Activated T-helper 1 cell treated with anti-CD3 and anti-CD28 coated beads, Interleukin-12 subunit alpha, Interleukin-12 subunit beta, Interleukin-2, Interleukin-4 antibody, amounts not matched to agents 30 ng/mL and 10 ng/mL and 1 ng/mL, durations not matched to agents 14 hours and 24 hours and 36 hours (primary cell): ENCODE measurements around the gene SBDS. TPM values are rescaled to one million over a fixed set of nuclear protein-coding genes. Genes with fewer than 3 reads are reported as not detected.
"Not testable (repeated sequence)": the region's sequence is repeated elsewhere in the genome, so short reads cannot be mapped to it uniquely, and the experiment has no call there.

Experiments
- DNase-seq: peaks from one replicate; pipeline ENCODE4 v3.0.0; 2021; ENCODE audit warnings: low spot score
- H3K27ac Mint-ChIP-seq: one replicate; pipeline ENCODE4 v1.8.0; 2021; ENCODE audit warnings: mild to moderate bottlenecking, mixed read lengths
- H3K27me3 Mint-ChIP-seq: one replicate; pipeline ENCODE4 v1.8.0; 2022; ENCODE audit warnings: mild to moderate bottlenecking, moderate library complexity, mixed read lengths; ENCODE audit not compliant: insufficient read depth
- H3K36me3 Mint-ChIP-seq: one replicate; pipeline ENCODE4 v1.8.0; 2021; ENCODE audit warnings: low read depth, mixed read lengths
- H3K4me1 Mint-ChIP-seq: one replicate; pipeline ENCODE4 v1.8.0; 2021; ENCODE audit warnings: low read depth, mixed read lengths
- H3K4me3 Mint-ChIP-seq: one replicate; pipeline ENCODE4 v1.8.0; 2021; ENCODE audit warnings: mild to moderate bottlenecking, moderate library complexity, mixed read lengths
- H3K9me3 Mint-ChIP-seq: one replicate; pipeline ENCODE4 v1.8.0; 2021; ENCODE audit warnings: mixed read lengths
- intact Hi-C: fragments of 100-400 bp; cut with micrococcal nuclease; formaldehyde crosslinking; loops from one replicate; pipeline ENCODE4 v1.15.1; 2024
- total RNA-seq: library from RNA; stranded (reverse); gene quantifications from 2 replicates; pipeline ENCODE4 v1.2.3, GENCODE V29; 2022

The SBDS gene
- total RNA-seq, 1 donor from 2014 or later = 68.5 TPM

DNA sequence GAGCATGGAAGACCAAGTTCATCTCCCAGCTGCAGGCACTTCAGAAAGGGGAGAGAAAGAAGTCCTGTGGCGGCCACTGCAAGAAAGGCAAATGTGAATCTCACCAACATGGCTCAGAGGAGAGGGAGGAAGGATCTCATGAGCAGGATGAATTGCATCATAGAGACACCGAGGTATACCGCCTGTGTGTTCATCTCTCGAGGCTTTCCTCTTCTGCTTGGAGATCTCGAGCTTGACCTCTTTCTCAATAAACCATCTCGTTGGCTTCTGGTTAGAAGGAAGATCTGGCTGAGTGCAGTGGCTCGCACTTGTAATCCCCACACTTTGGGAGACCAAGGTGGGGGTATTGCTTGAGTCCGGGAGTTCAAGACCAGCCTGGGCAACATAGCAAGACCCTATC lies 22.6 kb upstream of the SBDS start:
- H3K4me3 Mint-ChIP-seq, DNase-seq, H3K9me3 Mint-ChIP-seq, H3K27ac Mint-ChIP-seq, H3K27me3 Mint-ChIP-seq, intact Hi-C loops, H3K4me1 Mint-ChIP-seq: not testable (repeated sequence)
- peaks cover 37% of the 10 kb centered on the region for H3K36me3 Mint-ChIP-seq

DNA sequence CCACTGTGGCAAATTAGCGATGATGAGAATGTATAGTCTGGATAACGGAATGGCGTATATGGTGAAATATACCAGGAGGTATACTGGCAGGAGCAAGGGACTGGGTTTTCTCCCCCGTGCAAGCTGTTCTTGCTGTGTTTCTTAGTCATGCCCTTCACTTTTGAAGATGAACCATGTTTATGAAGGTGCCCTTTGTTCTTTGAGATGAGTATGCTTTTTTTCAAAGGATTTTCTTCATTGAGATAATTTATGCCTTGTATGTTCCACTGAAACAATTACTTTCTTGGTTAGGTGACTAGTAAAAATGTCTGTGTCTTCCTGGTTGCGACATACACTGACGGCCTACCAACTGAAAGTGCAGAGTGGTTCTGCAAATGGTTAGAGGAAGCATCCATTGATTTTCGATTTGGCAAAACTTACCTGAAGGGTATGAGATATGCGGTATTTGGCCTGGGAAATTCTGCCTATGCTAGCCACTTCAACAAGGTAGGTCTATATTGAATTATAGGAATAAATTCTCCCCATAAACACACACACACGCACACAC lies 18.8 kb upstream of the SBDS start:
- peaks cover 31% of the 10 kb centered on the region for H3K36me3 Mint-ChIP-seq
- intact Hi-C loops, H3K4me3 Mint-ChIP-seq, H3K27ac Mint-ChIP-seq, DNase-seq, H3K9me3 Mint-ChIP-seq, H3K27me3 Mint-ChIP-seq, H3K4me1 Mint-ChIP-seq: not testable (repeated sequence)

DNA sequence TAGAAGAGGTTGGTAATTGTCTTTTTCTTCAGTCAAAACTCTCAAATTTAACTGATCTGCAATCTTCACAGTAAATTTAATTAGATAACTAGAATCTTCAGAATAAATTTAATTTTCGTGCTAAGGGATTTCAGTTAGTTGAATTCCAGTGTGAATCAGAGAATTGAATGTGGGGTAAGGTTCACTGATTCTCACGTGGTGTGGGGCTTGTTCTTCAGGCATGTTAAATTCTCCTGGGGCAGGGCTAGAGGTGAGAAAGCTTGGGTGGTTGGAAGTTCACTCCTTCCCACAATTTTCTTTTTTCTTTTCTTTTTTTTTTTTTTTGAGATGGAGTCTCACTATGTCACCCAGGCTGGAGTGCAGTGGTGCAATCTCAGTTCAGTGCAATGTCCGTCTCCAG lies 14.3 kb upstream of the SBDS start:
- H3K27ac Mint-ChIP-seq, H3K4me3 Mint-ChIP-seq, H3K9me3 Mint-ChIP-seq, H3K27me3 Mint-ChIP-seq, DNase-seq, intact Hi-C loops, H3K4me1 Mint-ChIP-seq: not testable (repeated sequence)
- peaks cover 34% of the 10 kb centered on the region for H3K36me3 Mint-ChIP-seq

DNA sequence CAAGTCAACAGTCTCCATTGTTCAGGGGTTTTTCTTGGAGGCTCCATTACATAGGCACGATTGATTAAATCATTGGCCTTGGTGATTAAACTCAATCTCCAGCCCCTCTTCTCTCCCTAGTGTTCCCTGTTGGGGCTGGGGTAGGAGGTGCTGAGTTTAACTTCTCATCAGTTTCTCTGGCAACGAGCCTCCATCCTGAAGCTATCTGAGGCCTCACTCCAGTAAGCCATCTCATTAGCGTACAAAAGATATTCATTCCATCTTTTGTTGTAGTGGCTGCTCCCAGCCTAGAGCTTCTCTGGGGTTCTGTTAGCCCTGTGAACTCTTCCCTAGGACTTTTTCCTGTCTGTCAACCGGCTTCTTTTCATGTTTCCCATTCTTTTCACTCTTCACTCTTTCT lies 12.9 kb upstream of the SBDS start:
- no peak overlapping the region for H3K4me3 Mint-ChIP-seq
- H3K27me3 Mint-ChIP-seq = no peaks in the 10 kb centered on the region
- H3K9me3 Mint-ChIP-seq = no peaks in the 10 kb centered on the region
- peaks cover 30% of the 10 kb centered on the region for H3K36me3 Mint-ChIP-seq
- H3K4me1 Mint-ChIP-seq = no peaks in the 10 kb centered on the region
- H3K27ac Mint-ChIP-seq = no peak overlapping the region
- no peak for DNase-seq
- intact Hi-C loops = no loop called here

DNA sequence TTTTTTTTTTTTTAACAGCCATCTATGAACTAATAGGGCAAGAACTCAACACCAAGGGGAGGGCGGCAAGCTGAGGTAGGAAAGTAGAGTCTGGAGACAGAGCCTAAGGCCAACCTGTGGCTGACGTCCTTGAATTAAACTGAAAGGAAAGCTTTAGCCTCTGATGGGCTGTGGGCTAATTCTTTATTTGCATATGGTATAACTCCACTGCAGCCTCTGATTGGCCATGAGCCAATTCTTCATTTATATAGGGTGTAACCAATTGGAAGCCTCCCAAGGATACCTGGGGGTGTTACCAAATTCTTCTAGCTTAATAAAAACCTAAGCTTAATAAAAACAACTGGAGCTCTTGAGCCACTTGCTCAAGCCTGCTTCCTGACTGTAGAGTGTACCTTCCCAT lies 11.6 kb upstream of the SBDS start:
- Mint-ChIP-seq H3K27ac (no peak overlapping the region), H3K4me1 (no peaks in the 10 kb centered on the region), H3K36me3 (peaks cover 33% of the 10 kb centered on the region), H3K9me3 (no peaks in the 10 kb centered on the region), H3K4me3 (no peak overlapping the region), H3K27me3 (no peaks in the 10 kb centered on the region)
- intact Hi-C loops = no loop called here
- no peak for DNase-seq

DNA sequence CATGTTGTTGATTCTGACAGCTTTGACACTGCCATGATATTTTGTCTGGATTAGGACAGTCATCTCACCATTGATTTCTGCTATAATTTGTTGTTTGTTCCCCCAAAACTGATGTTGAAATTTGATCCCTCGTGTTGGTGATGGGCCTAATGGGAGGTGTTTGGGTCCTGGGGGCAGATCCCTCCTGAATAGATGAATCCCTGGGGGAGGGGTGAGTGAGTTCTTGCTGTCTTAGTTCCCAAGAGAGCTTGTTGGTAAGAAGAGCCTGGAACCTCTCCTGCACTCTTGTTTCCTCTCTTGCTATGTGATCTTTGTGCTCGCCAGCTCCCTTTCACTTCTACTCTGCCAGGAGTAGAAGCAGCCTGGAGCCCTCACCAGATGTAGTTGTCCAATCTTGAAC lies 8.8 kb upstream of the SBDS start:
- H3K27me3 Mint-ChIP-seq, H3K4me1 Mint-ChIP-seq, H3K9me3 Mint-ChIP-seq, H3K27ac Mint-ChIP-seq, H3K4me3 Mint-ChIP-seq, intact Hi-C loops, DNase-seq: not testable (repeated sequence)
- H3K36me3 Mint-ChIP-seq = peaks cover 37% of the 10 kb centered on the region

DNA sequence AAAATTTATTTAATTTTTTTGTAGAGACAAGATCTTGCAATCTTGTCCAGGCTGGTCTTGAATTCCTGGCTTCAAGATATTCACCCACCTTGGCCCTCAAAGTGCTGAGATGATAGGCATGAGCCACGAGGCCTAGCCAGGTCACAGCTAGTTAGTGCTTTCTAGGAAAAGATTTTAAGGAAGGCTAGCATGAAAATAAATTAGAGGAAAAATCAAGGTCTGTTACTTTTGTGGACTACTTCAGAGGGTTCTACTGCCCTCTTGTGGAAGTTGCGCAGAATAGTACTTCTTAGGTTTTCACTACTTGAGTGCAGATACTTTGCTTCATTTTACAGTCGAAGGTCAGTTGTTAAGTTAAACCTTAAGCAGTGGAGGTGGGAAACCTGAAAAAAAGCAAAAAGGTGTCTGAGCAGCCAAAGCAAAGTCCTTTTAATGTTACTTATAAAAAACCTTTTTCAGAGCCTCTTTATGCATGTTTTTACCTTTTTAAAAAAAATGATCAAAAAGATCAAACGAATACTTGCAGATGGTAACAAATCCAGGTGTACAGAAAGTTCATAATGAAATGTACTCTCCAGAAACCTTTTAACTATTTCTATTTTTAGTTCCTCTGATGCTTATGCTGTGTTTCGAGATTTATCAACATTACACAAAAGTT lies 5.3 kb upstream of the SBDS start:
- Mint-ChIP-seq H3K4me1 (peaks cover 10% of the 10 kb centered on the region), H3K36me3 (peaks cover 19% of the 10 kb centered on the region)
- DNase-seq, intact Hi-C loops, H3K9me3 Mint-ChIP-seq, H3K27ac Mint-ChIP-seq, H3K27me3 Mint-ChIP-seq, H3K4me3 Mint-ChIP-seq: not testable (repeated sequence)

DNA sequence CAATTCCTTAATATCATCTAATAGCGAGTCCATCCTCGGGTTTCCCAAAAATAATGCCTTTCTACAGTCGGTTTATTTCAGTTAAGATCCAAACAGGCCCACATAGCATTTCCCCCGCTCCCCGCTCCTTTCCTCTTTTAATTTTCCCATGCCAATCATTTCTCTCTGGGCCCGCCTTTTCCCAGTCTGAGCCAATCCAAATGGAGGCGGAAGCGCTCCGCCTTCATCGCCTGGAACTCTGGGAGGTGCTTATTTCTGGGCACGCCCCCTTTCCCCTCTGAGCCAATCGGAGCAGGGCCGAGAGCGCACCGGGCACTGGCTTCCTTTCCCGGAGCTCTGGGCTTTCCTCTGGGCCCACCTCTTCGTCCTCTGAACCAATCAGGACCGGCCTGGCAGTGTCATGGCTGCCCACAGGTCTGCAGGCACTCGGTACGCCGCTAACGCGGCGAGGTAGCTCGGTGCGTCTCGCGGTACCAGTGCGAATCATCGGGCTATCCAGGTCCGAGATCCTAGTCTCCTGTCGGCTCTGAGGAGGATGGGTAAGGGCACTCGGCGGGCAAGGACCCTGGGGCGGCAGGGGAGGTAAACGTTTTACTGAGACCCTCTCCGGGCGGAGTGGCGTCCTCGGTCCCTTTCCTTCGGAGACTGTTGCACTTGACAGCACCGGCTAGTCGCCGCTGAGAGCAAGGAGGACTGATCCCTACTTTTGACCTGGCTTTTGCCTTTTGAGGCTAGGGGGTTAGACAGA lies 1.2 kb upstream of the SBDS start, which contains the start of gene TYW1:
TYW1 (plus strand) TSS at position 390 of the 748 bp plus-strand sequence; CDS start at position 536, 146 bp downstream.
- peak within 1 kb of the TSS; percentile 100 for H3K27ac Mint-ChIP-seq
- DNase-seq = peak; percentile 98
- peaks cover 30% of the 10 kb centered on the region for H3K4me1 Mint-ChIP-seq
- intact Hi-C loops = loop anchor here (1.0 to 10.0 kb wide), 8 partner anchors 152 to 1992 kb away; partner anchors contain the start of genes CRCP, ERV3-1, GUSB and KCTD7
- H3K36me3 Mint-ChIP-seq = peaks cover 26% of the 10 kb centered on the region
- H3K9me3 Mint-ChIP-seq, H3K27me3 Mint-ChIP-seq: not testable (repeated sequence)
- peak within 1 kb of the TSS; percentile 100 for H3K4me3 Mint-ChIP-seq

DNA sequence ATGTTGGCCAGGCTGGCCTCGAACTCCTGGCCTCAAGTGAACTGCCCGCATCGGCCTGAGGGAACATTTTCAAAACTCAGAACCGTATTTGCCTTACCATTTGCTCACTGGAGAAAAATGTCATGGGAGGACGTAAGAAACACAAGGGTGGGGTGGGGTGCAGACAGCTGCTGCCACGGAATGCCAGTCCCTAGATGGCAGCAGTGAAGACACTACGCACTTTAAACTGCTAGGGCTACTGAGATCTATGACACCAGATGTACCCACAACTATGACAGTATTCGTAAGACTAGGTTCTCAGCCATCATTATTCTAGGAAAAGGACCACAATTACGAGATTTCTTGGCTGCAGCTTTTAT lies 716 bp downstream of the SBDS start:
- peak; percentile 34 for DNase-seq
- Mint-ChIP-seq H3K36me3 (peaks cover 23% of the 10 kb centered on the region), H3K4me1 (peaks cover 26% of the 10 kb centered on the region), H3K27ac (peak overlapping the region; percentile 100), H3K4me3 (peak overlapping the region; percentile 100)
- H3K27me3 Mint-ChIP-seq, H3K9me3 Mint-ChIP-seq: not testable (repeated sequence)
- intact Hi-C loops = loop anchor here (1.0 to 10.0 kb wide), 6 partner anchors 74 to 1990 kb away; partner anchors contain the start of genes CRCP, ERV3-1 and RABGEF1

DNA sequence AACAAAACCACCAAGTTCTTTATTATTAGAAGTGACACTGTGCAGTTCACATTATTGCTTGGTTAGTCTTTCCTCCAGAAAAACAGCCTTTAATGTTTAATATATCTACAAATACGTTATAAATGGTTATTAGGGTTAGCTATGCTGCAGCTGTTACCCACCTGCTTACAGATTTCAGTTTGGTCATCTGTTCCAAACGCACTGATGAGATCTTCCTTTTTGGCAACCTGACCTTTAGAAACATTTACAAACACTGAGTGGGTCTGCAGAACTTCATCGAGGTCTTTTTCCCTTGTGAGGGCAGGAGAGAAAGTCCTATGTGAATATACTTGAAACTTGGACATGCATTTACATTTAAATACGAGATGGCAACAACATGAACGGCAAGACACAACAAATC lies 1.3 kb downstream of the SBDS start:
- not testable (repeated sequence) for H3K27me3 Mint-ChIP-seq, H3K9me3 Mint-ChIP-seq, DNase-seq
- peaks cover 19% of the 10 kb centered on the region for H3K36me3 Mint-ChIP-seq
- peaks cover 26% of the 10 kb centered on the region for H3K4me1 Mint-ChIP-seq
- H3K4me3 Mint-ChIP-seq = peak overlapping the region; percentile 100
- intact Hi-C loops = loop anchor here (2.0 to 10.0 kb wide), 3 partner anchors 311 to 1989 kb away; partner anchors contain the start of gene ERV3-1
- peak overlapping the region; percentile 100 for H3K27ac Mint-ChIP-seq

DNA sequence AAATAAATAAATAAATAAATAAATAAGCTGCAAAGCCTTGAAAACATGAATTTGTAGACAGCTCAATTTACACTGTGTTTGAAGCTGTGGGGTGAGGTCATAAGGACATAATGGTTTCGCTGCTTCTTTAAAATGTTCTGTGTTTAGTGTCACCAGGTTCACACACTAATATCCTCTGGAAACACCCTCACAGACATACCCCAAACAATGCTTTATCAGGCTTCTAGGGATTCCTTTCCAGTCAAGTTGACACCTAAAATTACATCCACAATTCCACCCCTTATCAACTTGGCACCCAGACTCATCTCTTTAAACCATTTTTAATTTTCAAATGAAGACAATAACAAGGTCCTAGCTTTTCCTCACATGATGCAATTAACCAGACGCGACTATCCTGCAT lies 5.8 kb downstream of the SBDS start:
- DNase-seq, intact Hi-C loops, H3K27ac Mint-ChIP-seq, H3K4me3 Mint-ChIP-seq, H3K9me3 Mint-ChIP-seq, H3K27me3 Mint-ChIP-seq: not testable (repeated sequence)
- H3K36me3 Mint-ChIP-seq = peaks cover 33% of the 10 kb centered on the region
- H3K4me1 Mint-ChIP-seq = peaks cover 18% of the 10 kb centered on the region

DNA sequence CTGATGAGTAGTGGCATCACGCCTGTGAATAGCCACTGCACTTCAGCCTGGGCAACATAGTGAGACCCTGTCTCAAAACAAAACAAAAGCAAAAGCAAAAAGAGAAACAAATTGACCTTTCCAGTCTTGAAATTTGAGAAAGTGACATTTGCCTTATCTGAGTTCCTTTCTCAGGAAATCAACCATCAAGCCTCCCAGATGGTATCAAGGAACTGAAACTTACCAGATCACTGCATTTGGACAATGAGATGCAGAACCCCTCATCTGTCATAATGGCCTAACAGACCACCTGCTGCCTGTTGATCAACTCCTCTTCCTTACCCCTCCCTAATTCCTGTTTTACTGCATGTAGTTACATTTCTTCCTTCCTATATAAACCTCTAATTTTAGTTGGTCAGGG lies 15.1 kb downstream of the SBDS start:
- H3K27ac Mint-ChIP-seq, H3K36me3 Mint-ChIP-seq, H3K4me3 Mint-ChIP-seq, H3K27me3 Mint-ChIP-seq, intact Hi-C loops, H3K4me1 Mint-ChIP-seq, DNase-seq: not testable (repeated sequence)
- H3K9me3 Mint-ChIP-seq = peaks cover 22% of the 10 kb centered on the region

DNA sequence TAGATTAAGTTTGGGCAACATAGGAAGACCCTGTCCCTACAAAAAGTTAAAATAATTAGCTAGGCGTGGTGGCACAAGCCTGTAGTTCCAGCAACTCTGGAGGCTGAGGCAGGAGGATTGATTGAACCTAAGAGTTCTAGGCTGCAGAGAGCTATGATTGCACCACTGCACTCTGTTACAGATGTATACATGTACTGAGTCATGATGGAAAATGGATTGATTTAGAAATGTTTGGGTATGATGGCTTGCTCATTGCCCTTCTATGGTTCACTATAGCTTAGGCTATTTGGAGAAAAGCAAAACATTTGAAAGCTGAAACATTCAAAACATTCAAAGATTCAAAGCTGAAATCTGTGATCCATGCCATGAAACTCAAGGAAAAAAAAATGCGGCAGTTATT lies 16.4 kb downstream of the SBDS start:
- DNase-seq, H3K4me3 Mint-ChIP-seq, intact Hi-C loops, H3K27ac Mint-ChIP-seq, H3K4me1 Mint-ChIP-seq, H3K36me3 Mint-ChIP-seq, H3K27me3 Mint-ChIP-seq: not testable (repeated sequence)
- H3K9me3 Mint-ChIP-seq = peaks cover 22% of the 10 kb centered on the region
